ENCODE measurements around the gene TMTC2.

Gene TMTC2

GRCh38 chr12:82886671-82887340 is 200.1 kb downstream of the TMTC2 start:
- Mint-ChIP-seq H3K9me3 (no peaks in the 10 kb centered on the region), H3K27ac (no peak overlapping the region), H3K4me3 (no peak overlapping the region), H3K4me1 (no peaks in the 10 kb centered on the region), H3K27me3 (no peaks in the 10 kb centered on the region)
- no peak for ATAC-seq
- DNase-seq = no peak

DNA sequence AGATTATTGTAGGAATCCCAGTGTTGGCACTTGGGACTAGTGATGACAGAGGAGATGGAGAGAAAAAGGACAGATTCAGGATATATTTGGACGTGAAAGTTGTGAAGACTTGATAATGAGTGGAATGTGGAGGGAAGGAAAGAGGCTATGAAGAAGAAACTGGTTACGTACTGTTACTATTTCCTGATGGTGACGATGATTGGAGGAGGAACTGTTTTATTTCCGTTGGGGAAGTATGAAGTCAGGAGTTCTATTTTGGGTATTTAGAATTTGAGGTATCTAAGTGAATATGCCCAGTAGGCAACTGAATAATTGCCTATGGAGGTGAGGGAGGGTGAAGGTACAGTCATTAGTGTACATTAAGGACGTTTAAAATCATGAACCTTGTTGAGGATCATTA is 207.2 kb downstream of the TMTC2 start:
- no peaks in the 10 kb centered on the region for H3K9me3 Mint-ChIP-seq
- no peaks in the 10 kb centered on the region for H3K27me3 Mint-ChIP-seq
- H3K27ac Mint-ChIP-seq = no peak overlapping the region
- DNase-seq = no peak
- H3K4me1 Mint-ChIP-seq = no peaks in the 10 kb centered on the region
- ATAC-seq = no peak
- no peak overlapping the region for H3K4me3 Mint-ChIP-seq

GRCh38 chr12:82896277-82896676 is 209.6 kb downstream of the TMTC2 start:
- ATAC-seq (no peak), DNase-seq (no peak)
- H3K4me1 Mint-ChIP-seq = no peaks in the 10 kb centered on the region
- H3K27ac Mint-ChIP-seq = no peak overlapping the region
- H3K4me3 Mint-ChIP-seq = no peak overlapping the region
- H3K9me3 Mint-ChIP-seq = no peaks in the 10 kb centered on the region
- H3K27me3 Mint-ChIP-seq = no peaks in the 10 kb centered on the region

GRCh38 chr12:82896979-82897378 is 210.3 kb downstream of the TMTC2 start:
- Mint-ChIP-seq H3K4me3 (no peak overlapping the region), H3K27ac (no peak overlapping the region), H3K4me1 (no peaks in the 10 kb centered on the region), H3K9me3 (no peaks in the 10 kb centered on the region), H3K27me3 (no peaks in the 10 kb centered on the region)
- no peak for ATAC-seq
- DNase-seq = no peak

GRCh38 chr12:82898441-82898840 is 211.7 kb downstream of the TMTC2 start:
- Mint-ChIP-seq H3K9me3 (no peaks in the 10 kb centered on the region), H3K4me1 (no peaks in the 10 kb centered on the region), H3K27me3 (no peaks in the 10 kb centered on the region), H3K27ac (no peak overlapping the region), H3K4me3 (no peak overlapping the region)
- DNase-seq (no peak), ATAC-seq (no peak)

GRCh38 chr12:82904219-82904790 is 217.6 kb downstream of the TMTC2 start:
- DNase-seq (no peak), ATAC-seq (no peak)
- Mint-ChIP-seq H3K27me3 (no peaks in the 10 kb centered on the region), H3K4me1 (no peaks in the 10 kb centered on the region), H3K27ac (no peak overlapping the region), H3K9me3 (no peaks in the 10 kb centered on the region), H3K4me3 (no peak overlapping the region)

GRCh38 chr12:82910246-82910893 is 223.7 kb downstream of the TMTC2 start:
- Mint-ChIP-seq H3K27me3 (no peaks in the 10 kb centered on the region), H3K4me3 (no peak overlapping the region), H3K9me3 (no peaks in the 10 kb centered on the region), H3K4me1 (no peaks in the 10 kb centered on the region), H3K27ac (no peak overlapping the region)
- ATAC-seq (no peak), DNase-seq (no peak)

- Mint-ChIP-seq H3K4me3 (no peak overlapping the region), H3K4me1 (no peaks in the 10 kb centered on the region), H3K9me3 (no peaks in the 10 kb centered on the region), H3K27me3 (no peaks in the 10 kb centered on the region), H3K27ac (no peak overlapping the region)
- no peak for DNase-seq
- ATAC-seq = no peak
Observed at GRCh38 chr12:82912406-82912805, 225.7 kb downstream of the TMTC2 start.

GRCh38 chr12:82919388-82920054 is 232.8 kb downstream of the TMTC2 start:
- Mint-ChIP-seq H3K9me3 (no peaks in the 10 kb centered on the region), H3K27me3 (no peaks in the 10 kb centered on the region), H3K4me1 (no peaks in the 10 kb centered on the region), H3K27ac (no peak overlapping the region), H3K4me3 (no peak overlapping the region)
- no peak for ATAC-seq
- no peak for DNase-seq

GRCh38 chr12:82923935-82924334 is 237.2 kb downstream of the TMTC2 start:
- no peaks in the 10 kb centered on the region for H3K27me3 Mint-ChIP-seq
- DNase-seq (no peak), ATAC-seq (no peak)
- no peaks in the 10 kb centered on the region for H3K4me1 Mint-ChIP-seq
- H3K27ac Mint-ChIP-seq = no peak overlapping the region
- H3K9me3 Mint-ChIP-seq = no peaks in the 10 kb centered on the region
- H3K4me3 Mint-ChIP-seq = no peak overlapping the region

DNA sequence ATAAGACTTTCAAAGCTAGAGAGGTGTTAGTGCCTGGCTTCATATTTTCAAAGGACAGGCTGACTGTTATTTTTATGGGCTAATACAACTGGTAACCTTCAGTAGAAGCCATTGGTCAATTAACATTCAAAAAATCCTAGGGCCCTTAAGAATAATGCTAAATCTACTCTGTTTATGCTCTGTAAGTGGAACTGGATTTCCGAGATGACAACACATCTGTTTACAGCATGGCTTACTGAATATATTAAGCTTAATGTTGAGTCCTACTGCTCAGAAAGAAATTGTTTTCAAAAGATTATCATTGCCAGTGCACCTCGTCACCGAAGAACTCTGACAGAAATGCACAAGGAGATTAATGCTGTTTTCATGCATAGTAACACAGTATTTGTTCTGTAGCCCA is 239.9 kb downstream of the TMTC2 start:
- ATAC-seq = no peak
- Mint-ChIP-seq H3K9me3 (no peaks in the 10 kb centered on the region), H3K27me3 (no peaks in the 10 kb centered on the region), H3K27ac (no peak overlapping the region), H3K4me3 (no peak overlapping the region), H3K4me1 (no peaks in the 10 kb centered on the region)
- no peak for DNase-seq

- ATAC-seq = no peak
- Mint-ChIP-seq H3K27ac (no peak overlapping the region), H3K27me3 (no peaks in the 10 kb centered on the region), H3K4me1 (no peaks in the 10 kb centered on the region), H3K9me3 (no peaks in the 10 kb centered on the region), H3K4me3 (no peak overlapping the region)
- DNase-seq = no peak
Observed at GRCh38 chr12:82930301-82930700, 243.6 kb downstream of the TMTC2 start.

DNA sequence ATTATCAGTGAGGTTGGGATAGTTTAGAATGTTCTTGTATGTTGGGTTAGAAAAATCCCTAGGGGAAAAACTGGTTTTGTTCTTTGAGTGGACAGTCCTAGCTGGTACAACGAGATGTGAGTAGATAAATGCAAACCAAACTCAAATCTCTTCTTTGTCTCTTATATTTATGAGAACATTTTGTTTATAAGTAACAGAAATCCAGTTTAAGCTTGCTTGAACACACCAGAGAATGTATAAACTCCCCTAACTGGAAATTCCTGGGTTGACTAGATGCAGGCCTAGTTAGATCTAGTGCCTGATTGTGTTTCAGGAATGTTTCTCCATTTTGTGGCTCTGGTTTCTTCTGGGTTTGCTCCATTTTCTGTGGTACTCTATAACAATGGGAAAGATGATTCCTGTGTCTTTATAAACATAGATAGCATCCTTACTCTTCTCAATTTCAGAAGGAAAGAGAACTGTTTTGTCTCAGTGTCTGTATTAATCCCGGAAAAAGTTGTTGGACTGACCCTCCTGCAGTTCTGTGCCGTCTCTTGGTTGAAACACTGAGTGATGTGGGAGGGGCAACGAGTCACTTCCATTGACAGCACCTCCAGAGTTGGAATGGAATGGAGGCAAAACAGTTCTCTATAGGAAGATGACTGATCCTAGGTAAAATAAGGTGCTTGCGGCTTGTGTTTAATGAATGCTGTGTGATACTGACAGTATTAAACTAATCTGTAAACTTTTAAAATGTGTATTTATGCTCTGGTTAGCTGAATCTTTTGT is 244.8 kb downstream of the TMTC2 start:
- H3K27me3 Mint-ChIP-seq = no peaks in the 10 kb centered on the region
- H3K27ac Mint-ChIP-seq = no peak overlapping the region
- H3K4me1 Mint-ChIP-seq = no peaks in the 10 kb centered on the region
- H3K4me3 Mint-ChIP-seq = no peak overlapping the region
- no peak for DNase-seq
- H3K9me3 Mint-ChIP-seq = no peaks in the 10 kb centered on the region
- ATAC-seq = no peak

- DNase-seq (no peak), ATAC-seq (no peak)
- Mint-ChIP-seq H3K9me3 (no peaks in the 10 kb centered on the region), H3K4me3 (no peak overlapping the region), H3K27ac (no peak overlapping the region), H3K27me3 (no peaks in the 10 kb centered on the region), H3K4me1 (no peaks in the 10 kb centered on the region)
Observed at GRCh38 chr12:82937151-82937550, 250.4 kb downstream of the TMTC2 start.

- ATAC-seq (no peak), DNase-seq (no peak)
- Mint-ChIP-seq H3K9me3 (no peaks in the 10 kb centered on the region), H3K4me3 (no peak overlapping the region), H3K27ac (no peak overlapping the region), H3K4me1 (no peaks in the 10 kb centered on the region), H3K27me3 (no peaks in the 10 kb centered on the region)
Observed at GRCh38 chr12:82942521-82942920, 255.8 kb downstream of the TMTC2 start.

DNA sequence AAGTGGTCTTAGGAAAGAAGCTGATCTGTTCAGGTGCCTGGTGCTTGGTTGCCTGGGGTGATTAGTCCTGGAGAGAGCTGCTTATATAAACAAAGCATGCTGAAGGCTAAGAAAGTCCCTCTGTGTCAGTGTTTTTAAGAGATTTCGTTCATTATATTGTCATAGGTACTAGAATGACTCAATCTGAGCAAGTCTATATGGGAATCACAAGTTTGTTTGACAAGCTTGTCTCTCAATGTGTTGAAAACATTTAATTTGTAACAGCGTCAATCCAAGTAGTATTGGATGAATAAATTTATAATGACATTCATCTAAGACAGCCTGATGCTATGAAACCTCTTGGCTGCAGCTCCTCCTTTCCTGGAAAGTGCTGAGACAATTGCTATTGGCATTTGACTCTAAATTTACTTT is 256.3 kb downstream of the TMTC2 start:
- H3K27ac Mint-ChIP-seq = no peak overlapping the region
- H3K4me1 Mint-ChIP-seq = no peaks in the 10 kb centered on the region
- ATAC-seq = no peak
- H3K27me3 Mint-ChIP-seq = no peaks in the 10 kb centered on the region
- no peaks in the 10 kb centered on the region for H3K9me3 Mint-ChIP-seq
- H3K4me3 Mint-ChIP-seq = no peak overlapping the region
- DNase-seq = no peak
